Activated T-helper 2 cell treated with anti-CD3 and anti-CD28 coated beads, Interferon-gamma antibody, Interleukin-2, Interleukin-4, amounts not matched to agents 10 μg/mL and 5 μg/mL and 100 μg/mL, durations not matched to agents 14 hours and 24 hours and 36 hours (primary cell): ENCODE results near the gene SLC16A10. TPM values are rescaled to one million over a fixed set of nuclear protein-coding genes. Genes with fewer than 3 reads are reported as not detected.
"Not testable (repeated sequence)": the region's sequence is repeated elsewhere in the genome, so short reads cannot be mapped to it uniquely, and the experiment has no call there.

Experiments used
- DNase-seq: peaks from one replicate; pipeline ENCODE4 v3.0.0; 2021; ENCODE audit warnings: low spot score
- H3K27ac Mint-ChIP-seq: one replicate; pipeline ENCODE4 v1.8.0; 2021; ENCODE audit warnings: mixed read lengths
- H3K27me3 Mint-ChIP-seq: one replicate; pipeline ENCODE4 v1.8.0; 2021; ENCODE audit warnings: low read depth, mixed read lengths
- H3K36me3 Mint-ChIP-seq: one replicate; pipeline ENCODE4 v1.8.0; 2021; ENCODE audit warnings: low read depth, mixed read lengths
- H3K4me1 Mint-ChIP-seq: one replicate; pipeline ENCODE4 v1.8.0; 2021; ENCODE audit warnings: low read depth, mixed read lengths
- H3K4me3 Mint-ChIP-seq: one replicate; pipeline ENCODE4 v1.8.0; 2021; ENCODE audit warnings: low read depth, mild to moderate bottlenecking, moderate library complexity, mixed read lengths
- H3K9me3 Mint-ChIP-seq: one replicate; pipeline ENCODE4 v1.8.0; 2021; ENCODE audit warnings: mixed read lengths
- intact Hi-C: fragments of 100-400 bp; cut with micrococcal nuclease; formaldehyde crosslinking; loops from one replicate; pipeline ENCODE4 v1.15.1; 2023
- total RNA-seq: library from RNA; stranded (reverse); gene quantifications from 2 replicates; pipeline ENCODE4 v1.2.3, GENCODE V29; 2022

Gene SLC16A10
- total RNA-seq, 1 donor from 2014 or later = 2.9 TPM

- no peak overlapping the region for H3K4me3 Mint-ChIP-seq
- no peak for DNase-seq
- H3K4me1 Mint-ChIP-seq = peaks cover 3% of the 10 kb centered on the region
- no peaks in the 10 kb centered on the region for H3K36me3 Mint-ChIP-seq
- intact Hi-C loops = no loop called here
- H3K27ac Mint-ChIP-seq = no peak overlapping the region
- no peaks in the 10 kb centered on the region for H3K9me3 Mint-ChIP-seq
- H3K27me3 Mint-ChIP-seq = no peaks in the 10 kb centered on the region
These were observed 35.4 kb downstream of the SLC16A10 start for GRCh38 chr6:111122458-111123286.

GRCh38 chr6:111124406-111124805, 37.1 kb downstream of the SLC16A10 start:
- Mint-ChIP-seq H3K36me3 (no peaks in the 10 kb centered on the region), H3K27me3 (no peaks in the 10 kb centered on the region), H3K4me1 (peaks cover 3% of the 10 kb centered on the region), H3K9me3 (no peaks in the 10 kb centered on the region), H3K27ac (no peak overlapping the region), H3K4me3 (no peak overlapping the region)
- intact Hi-C loops = no loop called here
- no peak for DNase-seq

GRCh38 chr6:111129013-111129412, 41.7 kb downstream of the SLC16A10 start:
- intact Hi-C loops = no loop called here
- Mint-ChIP-seq H3K4me1 (no peaks in the 10 kb centered on the region), H3K36me3 (no peaks in the 10 kb centered on the region)

GRCh38 chr6:111131018-111131417, 43.7 kb downstream of the SLC16A10 start:
- intact Hi-C loops, DNase-seq, H3K4me1 Mint-ChIP-seq, H3K9me3 Mint-ChIP-seq, H3K27ac Mint-ChIP-seq, H3K36me3 Mint-ChIP-seq, H3K4me3 Mint-ChIP-seq, H3K27me3 Mint-ChIP-seq: not testable (repeated sequence)

More at GRCh38 chr6:111129013-111129412, 41.7 kb downstream of the SLC16A10 start:
- no peak overlapping the region for H3K27ac Mint-ChIP-seq
- H3K9me3 Mint-ChIP-seq = no peaks in the 10 kb centered on the region
- H3K4me3 Mint-ChIP-seq = no peak overlapping the region
- DNase-seq = no peak
- H3K27me3 Mint-ChIP-seq = no peaks in the 10 kb centered on the region

- H3K9me3 Mint-ChIP-seq, H3K27me3 Mint-ChIP-seq, intact Hi-C loops, H3K4me3 Mint-ChIP-seq, H3K36me3 Mint-ChIP-seq, H3K27ac Mint-ChIP-seq, H3K4me1 Mint-ChIP-seq, DNase-seq: not testable (repeated sequence)
These were observed 45.4 kb downstream of the SLC16A10 start for GRCh38 chr6:111132669-111133068.

GRCh38 chr6:111134236-111134869, 47.0 kb downstream of the SLC16A10 start:
- H3K9me3 Mint-ChIP-seq, H3K4me3 Mint-ChIP-seq, H3K27ac Mint-ChIP-seq, DNase-seq, H3K27me3 Mint-ChIP-seq, H3K36me3 Mint-ChIP-seq, H3K4me1 Mint-ChIP-seq, intact Hi-C loops: not testable (repeated sequence)

GRCh38 chr6:111137489-111138093, 50.3 kb downstream of the SLC16A10 start:
- H3K27me3 Mint-ChIP-seq, intact Hi-C loops, H3K4me1 Mint-ChIP-seq: not testable (repeated sequence)

GRCh38 chr6:111147440-111147839, 60.1 kb downstream of the SLC16A10 start:
- H3K27ac Mint-ChIP-seq = no peak overlapping the region
- H3K4me3 Mint-ChIP-seq = no peak overlapping the region
- intact Hi-C loops = no loop called here
- no peaks in the 10 kb centered on the region for H3K4me1 Mint-ChIP-seq
- DNase-seq = no peak
- no peaks in the 10 kb centered on the region for H3K36me3 Mint-ChIP-seq
- H3K9me3 Mint-ChIP-seq = no peaks in the 10 kb centered on the region
- H3K27me3 Mint-ChIP-seq = peaks cover 13% of the 10 kb centered on the region

More at GRCh38 chr6:111137489-111138093, 50.3 kb downstream of the SLC16A10 start:
- H3K4me3 Mint-ChIP-seq, H3K27ac Mint-ChIP-seq, H3K36me3 Mint-ChIP-seq, H3K9me3 Mint-ChIP-seq, DNase-seq: not testable (repeated sequence)

GRCh38 chr6:111148110-111148509, 60.8 kb downstream of the SLC16A10 start:
- no peaks in the 10 kb centered on the region for H3K4me1 Mint-ChIP-seq
- DNase-seq = no peak
- intact Hi-C loops = no loop called here
- peaks cover 19% of the 10 kb centered on the region for H3K27me3 Mint-ChIP-seq
- H3K27ac Mint-ChIP-seq = no peak overlapping the region
- H3K9me3 Mint-ChIP-seq = no peaks in the 10 kb centered on the region
- H3K4me3 Mint-ChIP-seq = no peak overlapping the region
- no peaks in the 10 kb centered on the region for H3K36me3 Mint-ChIP-seq

GRCh38 chr6:111150577-111150976, 63.3 kb downstream of the SLC16A10 start:
- Mint-ChIP-seq H3K36me3 (no peaks in the 10 kb centered on the region), H3K9me3 (no peaks in the 10 kb centered on the region), H3K4me1 (peaks cover 3% of the 10 kb centered on the region), H3K4me3 (no peak overlapping the region), H3K27ac (no peak overlapping the region), H3K27me3 (peaks cover 22% of the 10 kb centered on the region)
- intact Hi-C loops = no loop called here
- no peak for DNase-seq

- intact Hi-C loops = loop anchor here (5.0 kb wide), 1 partner anchor 98 kb away; no protein-coding TSS in a partner anchor
- no peak overlapping the region for H3K27ac Mint-ChIP-seq
- no peaks in the 10 kb centered on the region for H3K36me3 Mint-ChIP-seq
- peaks cover 8% of the 10 kb centered on the region for H3K9me3 Mint-ChIP-seq
- no peak for DNase-seq
- peaks cover 10% of the 10 kb centered on the region for H3K4me1 Mint-ChIP-seq
- peaks cover 23% of the 10 kb centered on the region for H3K27me3 Mint-ChIP-seq
- no peak overlapping the region for H3K4me3 Mint-ChIP-seq
These were observed 67.7 kb downstream of the SLC16A10 start for GRCh38 chr6:111154981-111155380.

GRCh38 chr6:111157412-111157811, 70.1 kb downstream of the SLC16A10 start:
- Mint-ChIP-seq H3K4me3 (no peak overlapping the region), H3K27me3 (peaks cover 13% of the 10 kb centered on the region), H3K36me3 (peaks cover 3% of the 10 kb centered on the region), H3K9me3 (peaks cover 26% of the 10 kb centered on the region), H3K27ac (no peak overlapping the region), H3K4me1 (peaks cover 10% of the 10 kb centered on the region)
- intact Hi-C loops = loop anchor here (5.0 kb wide), 1 partner anchor 100 kb away; no protein-coding TSS in a partner anchor
- no peak for DNase-seq

- no peak for DNase-seq
- intact Hi-C loops = loop anchor here (5.0 kb wide), 1 partner anchor 102 kb away; no protein-coding TSS in a partner anchor
- Mint-ChIP-seq H3K4me3 (no peak overlapping the region), H3K36me3 (peaks cover 3% of the 10 kb centered on the region), H3K9me3 (peaks cover 32% of the 10 kb centered on the region), H3K27me3 (peaks cover 3% of the 10 kb centered on the region), H3K27ac (no peak overlapping the region), H3K4me1 (peaks cover 9% of the 10 kb centered on the region)
These were observed 72.3 kb downstream of the SLC16A10 start for GRCh38 chr6:111159633-111160032.
